ENCODE results near the gene CHST11. TPM values are rescaled to one million over a fixed set of nuclear protein-coding genes. Genes with fewer than 3 reads are reported as not detected.

Gene CHST11
- total and polyA plus RNA-seq, 9 donors, result 4.0 to 39.9 (median 20.1) TPM

GRCh38 chr12:104501660-104502059 is 44.9 kb downstream of the CHST11 start:
- Histone ChIP-seq H3K4me1 (ENCODE audit: insufficient read depth) (no peaks in the 10 kb centered on the region), H3K27me3 (no peaks in the 10 kb centered on the region), H3K27ac (no peak overlapping the region), H3K9me3 (no peaks in the 10 kb centered on the region), H3K4me3 (no peak overlapping the region), H3K36me3 (no peaks in the 10 kb centered on the region)
- no peak for TF ChIP-seq POLR2A (IDR thresholded peaks at IDR 0.05)
- TF ChIP-seq EP300 (IDR thresholded peaks at IDR 0.05), result no peak
- TF ChIP-seq CTCF (IDR thresholded peaks at IDR 0.05), result no peak
- WGBS, 3 donors, result 89 to 92% (median 90%) methylated on average over 3 of the region's 3 CpGs
- DNase-seq, result no peak
- intact Hi-C loops (cut with DNase I), result no loop called here

GRCh38 chr12:104502217-104502616 is 45.5 kb downstream of the CHST11 start:
- TF ChIP-seq CTCF (IDR thresholded peaks at IDR 0.05), result no peak
- TF ChIP-seq POLR2A (IDR thresholded peaks at IDR 0.05), result no peak
- TF ChIP-seq EP300 (IDR thresholded peaks at IDR 0.05), result no peak
- WGBS, 3 donors, result 93 to 95% (median 93%) methylated on average over 5 of the region's 5 CpGs

GRCh38 chr12:104502638-104503037 is 45.9 kb downstream of the CHST11 start:
- no peak for DNase-seq
- TF ChIP-seq EP300 (IDR thresholded peaks at IDR 0.05), result no peak
- TF ChIP-seq POLR2A (IDR thresholded peaks at IDR 0.05), result no peak
- no peak for TF ChIP-seq CTCF (IDR thresholded peaks at IDR 0.05)
- H3K4me1 ChIP-seq (ENCODE audit: insufficient read depth), result no peaks in the 10 kb centered on the region
- no peaks in the 10 kb centered on the region for H3K9me3 ChIP-seq
- no peaks in the 10 kb centered on the region for H3K36me3 ChIP-seq
- intact Hi-C loops (cut with DNase I), result no loop called here
- WGBS, 3 donors, result 83 to 94% (median 83%) methylated on average over 6 of the region's 6 CpGs
- H3K27me3 ChIP-seq, result no peaks in the 10 kb centered on the region
- no peak overlapping the region for H3K27ac ChIP-seq
- no peak overlapping the region for H3K4me3 ChIP-seq

More at GRCh38 chr12:104502217-104502616, 45.5 kb downstream of the CHST11 start:
- Histone ChIP-seq H3K4me1 (ENCODE audit: insufficient read depth) (no peaks in the 10 kb centered on the region), H3K27me3 (no peaks in the 10 kb centered on the region), H3K9me3 (no peaks in the 10 kb centered on the region), H3K27ac (no peak overlapping the region), H3K4me3 (no peak overlapping the region), H3K36me3 (no peaks in the 10 kb centered on the region)
- no peak for DNase-seq
- intact Hi-C loops (cut with DNase I), result no loop called here

- intact Hi-C loops (cut with DNase I), result no loop called here
- Histone ChIP-seq H3K36me3 (no peaks in the 10 kb centered on the region), H3K9me3 (no peaks in the 10 kb centered on the region), H3K4me1 (ENCODE audit: insufficient read depth) (no peaks in the 10 kb centered on the region), H3K27ac (no peak overlapping the region), H3K4me3 (no peak overlapping the region), H3K27me3 (no peaks in the 10 kb centered on the region)
- no peak for DNase-seq
- WGBS, 3 donors, result 71 to 83% (median 81%) methylated on average over 4 of the region's 4 CpGs
- no peak for TF ChIP-seq CTCF (IDR thresholded peaks at IDR 0.05)
Measured at GRCh38 chr12:104503191-104503590, 46.4 kb downstream of the CHST11 start.

- intact Hi-C loops (cut with DNase I), result no loop called here
- H3K36me3 ChIP-seq, result no peaks in the 10 kb centered on the region
- no peaks in the 10 kb centered on the region for H3K9me3 ChIP-seq
- no peaks in the 10 kb centered on the region for H3K4me1 ChIP-seq (ENCODE audit: insufficient read depth)
- TF ChIP-seq CTCF (IDR thresholded peaks at IDR 0.05) (no peak), POLR2A (IDR thresholded peaks at IDR 0.05) (no peak), EP300 (IDR thresholded peaks at IDR 0.05) (no peak)
- no peak overlapping the region for H3K4me3 ChIP-seq
- 87 to 96% (median 93%) methylated on average over 9 of the region's 9 CpGs for WGBS, 3 donors
- no peaks in the 10 kb centered on the region for H3K27me3 ChIP-seq
- no peak overlapping the region for H3K27ac ChIP-seq
- no peak for DNase-seq
Measured at GRCh38 chr12:104504146-104504545, 47.4 kb downstream of the CHST11 start.

Data from ovary (tissue), 9 donors.